T-helper 9 cell (primary cell): ENCODE data around the gene WDFY4.

ENCODE experiments used
- DNase-seq: peaks from one replicate; pipeline ENCODE4 v3.0.0-alpha.2; 2020

The WDFY4 gene

GRCh38 chr10:48656914-48657305 lies 27.8 kb upstream of the WDFY4 start:
- no peak for DNase-seq

GRCh38 chr10:48657416-48657815 lies 27.3 kb upstream of the WDFY4 start:
- no peak for DNase-seq

GRCh38 chr10:48658243-48658974 lies 26.3 kb upstream of the WDFY4 start:
- DNase-seq, result peak; percentile 41

GRCh38 chr10:48658975-48659269 lies 25.8 kb upstream of the WDFY4 start:
- no peak for DNase-seq

GRCh38 chr10:48659790-48660189 lies 24.9 kb upstream of the WDFY4 start:
- DNase-seq, result no peak

- no peak for DNase-seq
These were observed 23.2 kb upstream of the WDFY4 start for GRCh38 chr10:48661441-48661840.

- DNase-seq, result no peak
These were observed 16.6 kb upstream of the WDFY4 start for GRCh38 chr10:48667960-48668590.

GRCh38 chr10:48670978-48671913 lies 13.4 kb upstream of the WDFY4 start:
- DNase-seq, result no peak

GRCh38 chr10:48671914-48672595 lies 12.6 kb upstream of the WDFY4 start:
- no peak for DNase-seq

- no peak for DNase-seq
These were observed 11.9 kb upstream of the WDFY4 start for GRCh38 chr10:48672596-48673265.

- no peak for DNase-seq
These were observed 7.0 kb upstream of the WDFY4 start for GRCh38 chr10:48677625-48678024.

- DNase-seq, result no peak
These were observed 6.6 kb upstream of the WDFY4 start for GRCh38 chr10:48678041-48678440.

- no peak for DNase-seq
These were observed 2.9 kb upstream of the WDFY4 start for GRCh38 chr10:48681740-48682139.

GRCh38 chr10:48682265-48682664 lies 2.4 kb upstream of the WDFY4 start:
- no peak for DNase-seq

GRCh38 chr10:48683424-48683823 lies 1.2 kb upstream of the WDFY4 start:
- no peak for DNase-seq

- no peak for DNase-seq
These were observed 805 bp upstream of the WDFY4 start for GRCh38 chr10:48683868-48684267.

GRCh38 chr10:48684463-48684791 lies 246 bp upstream of the WDFY4 start:
- DNase-seq, result no peak

GRCh38 chr10:48685731-48686130 lies 1.1 kb downstream of the WDFY4 start:
- no peak for DNase-seq

- no peak for DNase-seq
These were observed 6.4 kb downstream of the WDFY4 start for GRCh38 chr10:48690791-48691660.

GRCh38 chr10:48691812-48692528 lies 7.3 kb downstream of the WDFY4 start:
- no peak for DNase-seq

GRCh38 chr10:48692748-48693147 lies 8.1 kb downstream of the WDFY4 start:
- DNase-seq, result no peak
